MM.1S (cell line): ENCODE data around the gene FIGNL2.

Experiments
- DNase-seq: peaks from one replicate; pipeline ENCODE4 v3.0.0-alpha.2; 2015
- H2AFZ ChIP-seq: fragments of 300-600 bp; sonication (generic); 2 replicates; pipeline ENCODE4 v1.6.0; 2016; ENCODE audit warnings: antibody characterized with exemption, low read length
- H3F3A ChIP-seq: fragments of 300-600 bp; sonication (generic); 2 replicates; pipeline ENCODE4 v1.6.1; 2016; ENCODE audit warnings: mild to moderate bottlenecking, antibody characterized with exemption, low read length, moderate library complexity, mixed read lengths; ENCODE audit not compliant: insufficient read depth
- H3K27ac ChIP-seq: fragments of 300-600 bp; sonication (generic); 2 replicates; pipeline ENCODE4 v1.5.1; 2016; ENCODE audit warnings: mild to moderate bottlenecking, low read length
- H3K27me3 ChIP-seq: fragments of 300-600 bp; sonication (generic); replicated peaks from 2 replicates; pipeline ENCODE4 v1.6.0; 2016; ENCODE audit warnings: low read length; ENCODE audit not compliant: insufficient read depth
- H3K36me3 ChIP-seq: fragments of 300-600 bp; sonication (generic); replicated peaks from 2 replicates; pipeline ENCODE4 v1.6.1; 2016; ENCODE audit warnings: mild to moderate bottlenecking, low read length, mixed read lengths; ENCODE audit not compliant: insufficient read depth
- H3K4me1 ChIP-seq: fragments of 300-600 bp; sonication (generic); 2 replicates; pipeline ENCODE4 v1.6.1; 2016; ENCODE audit warnings: low read length, mixed read lengths
- H3K4me2 ChIP-seq: fragments of 300-600 bp; sonication (generic); 2 replicates; pipeline ENCODE4 v1.6.0; 2016; ENCODE audit warnings: low read depth, low read length
- H3K4me3 ChIP-seq: fragments of 300-600 bp; sonication (generic); 2 replicates; pipeline ENCODE4 v1.5.1; 2016; ENCODE audit warnings: low read length, mixed read lengths
- H3K79me2 ChIP-seq: fragments of 300-600 bp; sonication (generic); 2 replicates; pipeline ENCODE4 v1.6.1; 2016; ENCODE audit warnings: mixed run types, low read length, mixed read lengths
- H3K9ac ChIP-seq: fragments of 300-600 bp; sonication (generic); 2 replicates; pipeline ENCODE4 v1.6.1; 2016; ENCODE audit warnings: low read length, mixed read lengths
- H3K9me2 ChIP-seq: fragments of 300-600 bp; sonication (generic); replicated peaks from 2 replicates; pipeline ENCODE4 v1.6.1; 2016; ENCODE audit warnings: mild to moderate bottlenecking, low read length, mixed read lengths; ENCODE audit not compliant: insufficient read depth
- H3K9me3 ChIP-seq: fragments of 300-600 bp; sonication (generic); replicated peaks from 2 replicates; pipeline ENCODE4 v1.6.1; 2016; ENCODE audit warnings: mild to moderate bottlenecking, low read length, mixed read lengths; ENCODE audit not compliant: insufficient read depth
- H4K20me1 ChIP-seq: fragments of 300-600 bp; sonication (generic); 2 replicates; pipeline ENCODE4 v1.6.1; 2016; ENCODE audit warnings: mild to moderate bottlenecking, low read length, moderate library complexity, mixed read lengths; ENCODE audit not compliant: insufficient read depth
- CTCF ChIP-seq: fragments of 300-600 bp; sonication (generic); IDR thresholded peaks from 2 replicates; pipeline ENCODE4 v1.5.1; 2016; ENCODE audit warnings: antibody characterized with exemption, low read length, mixed read lengths
- EZH2 ChIP-seq: fragments of 300-600 bp; sonication (generic); optimal IDR thresholded peaks from 2 replicates; pipeline ENCODE3; 2017; ENCODE audit warnings: low read depth, mild to moderate bottlenecking, antibody characterized with exemption, low read length, mixed read lengths
- EZH2phosphoT487 ChIP-seq: fragments of 300-600 bp; sonication (generic); IDR thresholded peaks from 2 replicates; pipeline ENCODE4 v1.6.1; 2018; ENCODE audit warnings: antibody characterized with exemption, low read length

The FIGNL2 gene

GRCh38 chr12:51868821-51869495 lies 20.4 kb upstream of the FIGNL2 start:
- Histone ChIP-seq H3K27me3 (peaks cover 47% of the 10 kb centered on the region), H3K79me2 (no peaks in the 10 kb centered on the region), H3K4me1 (no peaks in the 10 kb centered on the region), H4K20me1 (no peaks in the 10 kb centered on the region), H3K4me3 (no peak overlapping the region), H3K36me3 (no peaks in the 10 kb centered on the region), H3K27ac (no peak overlapping the region), H3F3A (no peaks in the 10 kb centered on the region), H2AFZ (no peak overlapping the region), H3K9ac (no peak overlapping the region), H3K9me2 (no peaks in the 10 kb centered on the region), H3K4me2 (no peak overlapping the region; the same call in 1 of the 2 replicates), H3K9me3 (no peaks in the 10 kb centered on the region)
- DNase-seq, result no peak
- TF ChIP-seq EZH2 (no peak), CTCF (no peak), EZH2phosphoT487 (no peak)

- TF ChIP-seq CTCF (no peak), EZH2 (no peak), EZH2phosphoT487 (no peak)
- H3K4me2 ChIP-seq, result no peak overlapping the region
- no peak overlapping the region for H3K4me3 ChIP-seq
- H3K4me1 ChIP-seq, result no peaks in the 10 kb centered on the region
- H3K9ac ChIP-seq, result no peak overlapping the region
- no peaks in the 10 kb centered on the region for H4K20me1 ChIP-seq
- no peaks in the 10 kb centered on the region for H3K9me3 ChIP-seq
- no peak overlapping the region for H2AFZ ChIP-seq
- H3K79me2 ChIP-seq, result no peaks in the 10 kb centered on the region
- no peak for DNase-seq
- no peaks in the 10 kb centered on the region for H3F3A ChIP-seq
- H3K9me2 ChIP-seq, result no peaks in the 10 kb centered on the region
- peaks cover 58% of the 10 kb centered on the region for H3K27me3 ChIP-seq
- no peak overlapping the region for H3K27ac ChIP-seq
- H3K36me3 ChIP-seq, result no peaks in the 10 kb centered on the region
Observed at GRCh38 chr12:51867796-51868428, 19.4 kb upstream of the FIGNL2 start.

GRCh38 chr12:51867371-51867770 lies 18.9 kb upstream of the FIGNL2 start:
- Histone ChIP-seq H3K4me2 (no peak overlapping the region), H3F3A (no peaks in the 10 kb centered on the region), H3K36me3 (no peaks in the 10 kb centered on the region), H3K4me3 (no peak overlapping the region), H3K4me1 (no peaks in the 10 kb centered on the region), H3K9me3 (no peaks in the 10 kb centered on the region), H4K20me1 (no peaks in the 10 kb centered on the region), H3K27me3 (peaks cover 63% of the 10 kb centered on the region), H3K9ac (no peak overlapping the region), H3K9me2 (no peaks in the 10 kb centered on the region), H2AFZ (no peak overlapping the region), H3K79me2 (no peaks in the 10 kb centered on the region), H3K27ac (no peak overlapping the region)
- no peak for TF ChIP-seq EZH2
- TF ChIP-seq EZH2phosphoT487, result no peak
- no peak for TF ChIP-seq CTCF
- DNase-seq, result no peak
